HCT116 (cell line): ENCODE data around the gene ENTPD6. TPM values are rescaled to one million over a fixed set of nuclear protein-coding genes. Genes with fewer than 3 reads are reported as not detected.

Experiments
- ATAC-seq: fragments of 200-7000 bp; cut with Tn5 transposase; 2 replicates; pipeline ENCODE4 v1.9.1; 2020; ENCODE audit warnings: mild to moderate bottlenecking, moderate library complexity
- BruUV-seq: library from RNA; stranded (reverse); fragments of 400-500 nt; replicated peaks from 2 replicates; lab custom pipeline; 2021; lab: Mats Ljungman, UMichigan
- CTCF ChIA-PET: fragments of 300-600 bp; sonication (Branson Sonifier 250); formaldehyde crosslinking; loops from one replicate; lab custom pipeline; 2021; ENCODE audit warnings: antibody characterized with exemption; lab: Charles Lee
- POLR2A ChIA-PET: fragments of 300-600, 350-600 bp; sonication (Branson Sonifier 250); formaldehyde crosslinking; loops from one replicate; lab custom pipeline; 2021; ENCODE audit warnings: antibody characterized with exemption; lab: Charles Lee
- RAD21 ChIA-PET, 2 experiments: fragments of 300-600 bp; sonication (Branson Sonifier 250); formaldehyde crosslinking; loops; one replicate each; lab custom pipeline; 2023; ENCODE audit warnings: low total read pairs in 2 of 2; ENCODE audit not compliant: uncharacterized antibody in 2 of 2, unreplicated experiment in 2 of 2, low non-redundant PET in 1 of 2; lab: Charles Lee
- DNase-seq: peaks from one replicate; pipeline ENCODE4 v3.0.0-alpha.2; 2010; ENCODE audit warnings: low read depth, low spot score
- H2AFZ ChIP-seq: fragments of 200-600 bp; shearing (Covaris generic), sonication (generic); 2 replicates; pipeline ENCODE4 v1.6.1; 2017; ENCODE audit warnings: low read depth, mixed run types, mixed read lengths, antibody characterized with exemption, low read length; ENCODE audit not compliant: poor library complexity, severe bottlenecking
- H3K27ac ChIP-seq: 2 replicates; pipeline ENCODE4 v1.5.1; 2012; ENCODE audit warnings: low read depth, low read length
- H3K27me3 ChIP-seq: fragments of 200-600 bp; sonication (generic); 2 replicates; pipeline ENCODE4 v1.6.1; 2016; ENCODE audit warnings: mixed run types, low read length, mixed read lengths; ENCODE audit not compliant: insufficient read depth
- H3K36me3 ChIP-seq, 2 experiments: fragments of 200-500 bp in 1 of 2; fragments of 200-600 bp in 1 of 2; sonication (Bioruptor generic) in 1 of 2; sonication (generic) in 1 of 2; 2 replicates each; pipeline versions ENCODE4 v1.5.1 to v1.6.1; 2014 to 2016; ENCODE audit warnings: low read length in 2 of 2, inconsistent platforms in 1 of 2, mixed read lengths in 1 of 2, mixed run types in 1 of 2; ENCODE audit not compliant: insufficient read depth in 2 of 2, control insufficient read depth in 1 of 2
- H3K4me1 ChIP-seq, 2 experiments: fragments of 200-600 bp in 1 of 2; sonication (generic) in 1 of 2; 2 replicates each; pipeline versions ENCODE4 v1.5.1 to v1.6.1; 2012 to 2017; ENCODE audit warnings: low read length in 2 of 2, inconsistent platforms in 1 of 2, mild to moderate bottlenecking in 1 of 2, mixed read lengths in 1 of 2, mixed run types in 1 of 2, moderate library complexity in 1 of 2; ENCODE audit not compliant: insufficient read depth in 2 of 2, control insufficient read depth in 1 of 2
- H3K4me2 ChIP-seq: fragments of 200-600 bp; sonication (generic); 2 replicates; pipeline ENCODE4 v1.6.1; 2017; ENCODE audit warnings: mixed run types, low read length, mixed read lengths
- H3K4me3 ChIP-seq, 2 experiments: fragments of 200-600 bp in 1 of 2; sonication (generic) in 1 of 2; replicated peaks in 1 of 2; 2 replicates each; pipeline ENCODE4 v1.5.1; 2011 to 2016; ENCODE audit warnings: low read length in 2 of 2, control low read depth in 1 of 2, low read depth in 1 of 2, mild to moderate bottlenecking in 1 of 2, mixed read lengths in 1 of 2, mixed run types in 1 of 2
- H3K79me2 ChIP-seq: fragments of 200-600 bp; sonication (generic); 2 replicates; pipeline ENCODE4 v1.6.1; 2017; ENCODE audit warnings: mild to moderate bottlenecking, mixed run types, low read length, moderate library complexity, mixed read lengths; ENCODE audit not compliant: insufficient read depth
- H3K9ac ChIP-seq: fragments of 200-600 bp; sonication (generic); 2 replicates; pipeline ENCODE4 v1.6.1; 2016; ENCODE audit warnings: low read length, mixed read lengths
- H3K9me2 ChIP-seq: fragments of 200-600 bp; sonication (generic), shearing (Covaris generic); 2 replicates; pipeline ENCODE4 v1.6.1; 2017; ENCODE audit warnings: mixed run types, mild to moderate bottlenecking, moderate library complexity; ENCODE audit not compliant: insufficient read depth
- H3K9me3 ChIP-seq, 2 experiments: fragments of 200-500 bp in 1 of 2; fragments of 200-600 bp in 1 of 2; sonication (Bioruptor generic) in 1 of 2; sonication (generic) in 1 of 2; 2 replicates each; pipeline ENCODE4 v1.6.1; 2014 to 2017; ENCODE audit warnings: low read length in 2 of 2, mixed read lengths in 2 of 2, inconsistent platforms in 1 of 2, low read depth in 1 of 2, mild to moderate bottlenecking in 1 of 2, mixed run types in 1 of 2, moderate library complexity in 1 of 2; ENCODE audit not compliant: control insufficient read depth in 1 of 2, insufficient read depth in 1 of 2
- H4K20me1 ChIP-seq: fragments of 200-600 bp; sonication (generic), shearing (Covaris generic); 2 replicates; pipeline ENCODE4 v1.6.1; 2017; ENCODE audit warnings: mixed run types, mild to moderate bottlenecking, moderate library complexity; ENCODE audit not compliant: insufficient read depth
- ATF3 ChIP-seq: IDR thresholded peaks from 2 replicates; pipeline ENCODE4 v1.6.1; 2012
- CBX3 ChIP-seq: IDR thresholded peaks from 2 replicates; pipeline ENCODE4 v1.6.1; 2012; ENCODE audit warnings: low read depth
- CEBPB ChIP-seq: IDR thresholded peaks from 2 replicates; pipeline ENCODE4 v1.6.1; 2012; ENCODE audit warnings: low read depth
- ELF1 ChIP-seq: IDR thresholded peaks from 2 replicates; pipeline ENCODE4 v1.6.1; 2012; ENCODE audit warnings: low read depth, borderline replicate concordance
- EZH2 ChIP-seq: fragments of 200-600 bp; sonication (generic); IDR thresholded peaks from 2 replicates; pipeline ENCODE4 v1.6.1; 2017; ENCODE audit warnings: antibody characterized with exemption, mixed run types
- EZH2phosphoT487 ChIP-seq: fragments of 200-600 bp; IDR thresholded peaks from 2 replicates; pipeline ENCODE4 v1.6.1; 2018; ENCODE audit warnings: antibody characterized with exemption, borderline replicate concordance
- FOSL1 ChIP-seq: IDR thresholded peaks from 2 replicates; pipeline ENCODE4 v1.6.1; 2012; ENCODE audit warnings: low read depth
- POLR2A ChIP-seq: IDR thresholded peaks from 2 replicates; pipeline ENCODE4 v1.7.0; 2011; ENCODE audit warnings: borderline replicate concordance; ENCODE audit not compliant: insufficient read depth, insufficient read length; ENCODE audit errors: extremely low read depth
- POLR2AphosphoS5 ChIP-seq: IDR thresholded peaks from 2 replicates; pipeline ENCODE4 v1.6.1; 2011; ENCODE audit warnings: mild to moderate bottlenecking, low read depth, low read length, moderate library complexity
- SP1 ChIP-seq: IDR thresholded peaks from 2 replicates; pipeline ENCODE4 v1.6.1; 2012; ENCODE audit warnings: low read depth
- SRF ChIP-seq: IDR thresholded peaks from 2 replicates; pipeline ENCODE4 v1.6.1; 2012; ENCODE audit warnings: low read depth
- YY1 ChIP-seq: IDR thresholded peaks from 2 replicates; pipeline ENCODE4 v1.6.1; 2011; ENCODE audit warnings: low read length, low read depth, moderate library complexity, mild to moderate bottlenecking; ENCODE audit not compliant: insufficient replicate concordance; ENCODE audit errors: extremely low read depth
- ZFX ChIP-seq: fragments of 450-650 bp; IDR thresholded peaks from 2 replicates; pipeline ENCODE4 v1.6.1; 2017
- ZNF274 ChIP-seq: fragments of 200-500 bp; sonication (Bioruptor generic); IDR thresholded peaks from 2 replicates; pipeline ENCODE4 v1.6.1; 2014; ENCODE audit warnings: mild to moderate bottlenecking, low read depth, low read length, inconsistent platforms
- intact Hi-C: fragments of 100-400 bp; cut with micrococcal nuclease; formaldehyde crosslinking; loops from 2 replicates; pipeline ENCODE4 v1.10.0; 2022
- total RNA-seq: library from RNA; stranded (reverse); gene quantifications from one replicate; pipeline ENCODE4 v1.2.1, GENCODE V29; 2021; ENCODE audit not compliant: unreplicated experiment

Gene ENTPD6
- total RNA-seq, 1 experiment from 2014 or later, result 89.2 TPM

- Histone ChIP-seq H3K27ac (no peak overlapping the region), H2AFZ (no peak overlapping the region), H3K4me1 (peaks cover 0 to 3% of the 10 kb centered on the region in 2 experiments; a peak in 1 of 4 replicates), H3K9me2 (no peaks in the 10 kb centered on the region), H3K4me3 (no peak overlapping the region), H3K4me2 (no peak overlapping the region), H3K27me3 (no peaks in the 10 kb centered on the region), H3K9ac (no peak overlapping the region), H3K9me3 (no peaks in the 10 kb centered on the region), H3K36me3 (no peaks in the 10 kb centered on the region; a peak in 2 of 4 replicates), H4K20me1 (no peaks in the 10 kb centered on the region), H3K79me2 (peaks cover 68% of the 10 kb centered on the region)
- DNase-seq, result no peak
- POLR2A ChIA-PET, result no interaction called here
- intact Hi-C loops, result no loop called here
- BruUV-seq, result no TSS peak
- RAD21 ChIA-PET, result no interaction called here
- CTCF ChIA-PET, result no interaction called here
- no peak for ATAC-seq
- no peak for TF ChIP-seq ATF3
- TF ChIP-seq POLR2A, result no peak
- TF ChIP-seq CEBPB, result no peak
- no peak for TF ChIP-seq EZH2
- no peak for TF ChIP-seq YY1
These were observed 9.2 kb downstream of the ENTPD6 start for GRCh38 chr20:25204550-25205276.

DNA sequence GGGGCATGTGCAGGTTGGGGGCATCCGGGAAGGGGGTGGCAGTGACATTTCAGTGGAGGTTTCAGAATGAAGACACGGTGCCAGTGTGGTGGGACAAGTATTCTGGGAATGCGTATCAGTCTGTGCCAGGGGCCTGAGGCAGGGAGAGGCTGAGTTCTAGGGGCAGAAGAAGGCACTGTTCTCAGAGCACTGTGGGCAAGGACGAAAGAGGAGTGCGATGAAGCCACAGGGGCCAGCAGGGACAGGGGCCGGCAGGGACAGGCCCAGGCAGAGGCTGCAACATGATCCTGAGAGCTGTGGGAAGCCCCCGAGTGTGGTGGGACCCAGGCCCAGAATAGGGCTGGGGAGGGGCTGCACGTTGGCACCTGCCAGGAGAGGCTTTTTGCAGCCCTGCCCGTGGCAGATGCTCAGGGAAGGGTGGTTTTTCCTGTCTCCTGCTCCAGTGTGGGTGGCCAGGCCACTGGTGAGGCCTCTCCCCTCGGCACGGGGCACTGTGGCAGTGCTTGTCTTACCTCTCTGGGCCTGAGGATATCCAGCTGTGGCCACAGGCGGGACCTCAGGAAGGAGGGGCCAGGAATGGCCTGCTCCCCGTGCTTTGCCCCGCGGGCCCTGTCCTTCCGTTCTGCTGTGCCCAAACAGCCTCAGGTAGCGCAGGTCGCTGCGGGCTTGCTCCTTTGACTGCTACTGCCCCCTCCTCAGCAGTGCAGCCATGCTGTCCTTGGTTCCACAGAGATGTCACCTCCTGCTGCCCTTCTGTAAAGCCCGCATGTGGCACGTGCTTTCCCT lies 10.0 kb downstream of the ENTPD6 start:
- no peak overlapping the region; the same call in 1 of the 2 replicates for H3K27ac ChIP-seq
- no TSS peak for BruUV-seq

More for the DNA sequence above, 10.0 kb downstream of the ENTPD6 start:
- ATAC-seq (no peak), DNase-seq (no peak)
- Histone ChIP-seq H3K9me3 (no peaks in the 10 kb centered on the region), H3K9ac (no peak overlapping the region), H3K79me2 (peaks cover 64% of the 10 kb centered on the region), H3K4me2 (no peak overlapping the region), H3K27me3 (no peaks in the 10 kb centered on the region), H4K20me1 (no peaks in the 10 kb centered on the region), H3K36me3 (no peaks in the 10 kb centered on the region; a peak in 2 of 4 replicates), H3K4me3 (no peak overlapping the region), H3K4me1 (peaks cover 0 to 3% of the 10 kb centered on the region in 2 experiments; a peak in 1 of 4 replicates), H3K9me2 (no peaks in the 10 kb centered on the region), H2AFZ (no peak overlapping the region)
- POLR2A ChIA-PET, result no interaction called here
- CTCF ChIA-PET, result no interaction called here
- RAD21 ChIA-PET, result no interaction called here
- TF ChIP-seq YY1, result no peak
- no peak for TF ChIP-seq ZFX
- no peak for TF ChIP-seq SP1
- no peak for TF ChIP-seq ZNF274
- TF ChIP-seq EZH2phosphoT487, result no peak
- no peak for TF ChIP-seq ELF1
- no peak for TF ChIP-seq FOSL1
- TF ChIP-seq ATF3, result no peak
- no peak for TF ChIP-seq CBX3
- TF ChIP-seq EZH2, result no peak
- TF ChIP-seq SRF, result no peak
- no peak for TF ChIP-seq POLR2AphosphoS5
- no peak for TF ChIP-seq CEBPB
- intact Hi-C loops, result no loop called here
